ENCODE measurements around the gene REEP1.

DNA sequence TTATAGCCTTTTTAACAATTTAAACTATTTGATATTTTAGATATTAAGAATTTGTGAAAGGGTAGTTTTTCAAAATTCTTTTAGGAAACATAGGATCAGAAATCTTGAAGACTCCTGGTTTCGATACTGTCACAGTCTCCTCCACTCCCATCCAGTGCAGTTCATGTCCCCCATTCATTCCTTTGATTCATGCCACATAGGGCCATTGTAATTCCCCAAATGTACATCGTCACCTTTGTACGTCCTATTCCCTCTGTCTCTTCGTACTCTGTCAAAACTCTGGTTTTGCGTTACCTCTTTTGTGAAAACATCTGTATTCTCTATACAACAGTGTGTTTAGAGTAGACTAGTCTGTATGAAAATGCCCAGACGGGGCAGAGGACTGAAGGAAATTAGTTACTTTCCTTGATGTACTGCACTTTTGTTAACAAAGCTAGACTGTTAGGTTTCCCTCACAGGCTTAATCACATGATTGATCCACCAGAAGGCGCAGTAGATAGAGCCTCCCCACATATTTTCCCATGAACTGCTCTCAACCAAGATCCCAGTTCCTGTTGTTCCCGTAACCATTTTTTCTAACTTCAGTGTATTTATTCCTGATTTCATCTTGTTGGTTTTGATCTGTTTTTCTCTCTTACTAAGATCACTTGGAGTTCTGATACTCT, 135.6 kb downstream of the REEP1 start:
- no peak for TF ChIP-seq EZH2 (IDR thresholded peaks at IDR 0.05; ENCODE audit: borderline replicate concordance, low read length)
- TF ChIP-seq, protein P1, sequence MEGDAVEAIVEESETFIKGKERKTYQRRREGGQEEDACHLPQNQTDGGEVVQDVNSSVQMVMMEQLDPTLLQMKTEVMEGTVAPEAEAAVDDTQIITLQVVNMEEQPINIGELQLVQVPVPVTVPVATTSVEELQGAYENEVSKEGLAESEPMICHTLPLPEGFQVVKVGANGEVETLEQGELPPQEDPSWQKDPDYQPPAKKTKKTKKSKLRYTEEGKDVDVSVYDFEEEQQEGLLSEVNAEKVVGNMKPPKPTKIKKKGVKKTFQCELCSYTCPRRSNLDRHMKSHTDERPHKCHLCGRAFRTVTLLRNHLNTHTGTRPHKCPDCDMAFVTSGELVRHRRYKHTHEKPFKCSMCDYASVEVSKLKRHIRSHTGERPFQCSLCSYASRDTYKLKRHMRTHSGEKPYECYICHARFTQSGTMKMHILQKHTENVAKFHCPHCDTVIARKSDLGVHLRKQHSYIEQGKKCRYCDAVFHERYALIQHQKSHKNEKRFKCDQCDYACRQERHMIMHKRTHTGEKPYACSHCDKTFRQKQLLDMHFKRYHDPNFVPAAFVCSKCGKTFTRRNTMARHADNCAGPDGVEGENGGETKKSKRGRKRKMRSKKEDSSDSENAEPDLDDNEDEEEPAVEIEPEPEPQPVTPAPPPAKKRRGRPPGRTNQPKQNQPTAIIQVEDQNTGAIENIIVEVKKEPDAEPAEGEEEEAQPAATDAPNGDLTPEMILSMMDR (conservative IDR thresholded peaks at IDR 0.05 in 1 of 2, IDR thresholded peaks at IDR 0.05 in 1 of 2; ENCODE audit: extremely low read depth in 1 of 2, insufficient read depth in 1 of 2, low read depth in 1 of 2, low read length in 2 of 2), result peak in 1 of 2 donors; percentile 21

Data from mammary epithelial cell (primary cell).